ENCODE measurements around the gene SYNGR4. TPM values are rescaled to one million over a fixed set of nuclear protein-coding genes. Genes with fewer than 3 reads are reported as not detected.

The SYNGR4 gene
- total RNA-seq, 1 experiment from 2014 or later, result 0.49 TPM

GRCh38 chr19:48365602-48366001 is 1.4 kb downstream of the SYNGR4 start:
- H3K9ac ChIP-seq (ENCODE audit: low read length), result no peak overlapping the region
- CTCF ChIA-PET, result no interaction called here
- intact Hi-C loops (cut with micrococcal nuclease), result no loop called here
- H3K4me1 ChIP-seq (ENCODE audit: control insufficient read depth in 1 of 2, insufficient read depth in 2 of 2, low read length in 2 of 2), result peaks cover 5 to 24% of the 10 kb centered on the region in 2 experiments
- H3K4me2 ChIP-seq (ENCODE audit: low read length), result no peak overlapping the region
- no peak for ATAC-seq
- H3K9me3 ChIP-seq (ENCODE audit: control insufficient read depth in 1 of 2, insufficient read depth in 1 of 2, low read depth in 1 of 2, low read length in 2 of 2), result no peaks in the 10 kb centered on the region
- H3K27ac ChIP-seq (ENCODE audit: low read depth, low read length), result no peak overlapping the region
- H3K79me2 ChIP-seq (ENCODE audit: insufficient read depth, low read length), result no peaks in the 10 kb centered on the region
- RAD21 ChIA-PET (ENCODE audit: low non-redundant PET in 1 of 2, low total read pairs in 2 of 2, uncharacterized antibody in 2 of 2, unreplicated experiment in 2 of 2), result no interaction called here
- no peak overlapping the region for H2AFZ ChIP-seq (ENCODE audit: low read depth, low read length, poor library complexity, severe bottlenecking)
- no peaks in the 10 kb centered on the region for H3K9me2 ChIP-seq (ENCODE audit: insufficient read depth)
- no peak for DNase-seq (ENCODE audit: low read depth, low spot score)
- no peak for TF ChIP-seq SRF (IDR thresholded peaks at IDR 0.05; ENCODE audit: low read depth)
- no peak for TF ChIP-seq CTCF (IDR thresholded peaks at IDR 0.05 in 2 of 3, conservative IDR thresholded peaks at IDR 0.05 in 1 of 3; ENCODE audit: borderline replicate concordance in 1 of 3, insufficient read depth in 1 of 3, low read depth in 2 of 3, low read length in 2 of 3)
- TF ChIP-seq TCF7L2 (IDR thresholded peaks at IDR 0.05; ENCODE audit: borderline replicate concordance, extremely low read depth, insufficient read depth, insufficient read length), result no peak
- TF ChIP-seq ELF1 (IDR thresholded peaks at IDR 0.05; ENCODE audit: borderline replicate concordance, low read depth), result no peak
- no peak for TF ChIP-seq EZH2 (IDR thresholded peaks at IDR 0.05)
- TF ChIP-seq FOSL1 (IDR thresholded peaks at IDR 0.05; ENCODE audit: low read depth), result no peak
- TF ChIP-seq ZFX (IDR thresholded peaks at IDR 0.05), result no peak
- no peak for TF ChIP-seq MAX (IDR thresholded peaks at IDR 0.05)
- H4K20me1 ChIP-seq (ENCODE audit: insufficient read depth), result no peaks in the 10 kb centered on the region
- BruUV-seq (replicated peaks), result no TSS peak
- POLR2A ChIA-PET, result no interaction called here
- H3K27me3 ChIP-seq (ENCODE audit: insufficient read depth, low read length), result no peaks in the 10 kb centered on the region
- no peak overlapping the region for H3K4me3 ChIP-seq (replicated peaks in 1 of 2; ENCODE audit: low read depth in 1 of 2, low read length in 2 of 2)
- H3K36me3 ChIP-seq (ENCODE audit: control insufficient read depth in 1 of 2, insufficient read depth in 2 of 2, low read length in 2 of 2), result no peaks in the 10 kb centered on the region

- Histone ChIP-seq H3K9me2 (ENCODE audit: insufficient read depth) (no peaks in the 10 kb centered on the region), H2AFZ (ENCODE audit: low read depth, low read length, poor library complexity, severe bottlenecking) (no peak overlapping the region), H3K27me3 (ENCODE audit: insufficient read depth, low read length) (no peaks in the 10 kb centered on the region), H3K9me3 (ENCODE audit: control insufficient read depth in 1 of 2, insufficient read depth in 1 of 2, low read depth in 1 of 2, low read length in 2 of 2) (no peaks in the 10 kb centered on the region), H3K9ac (ENCODE audit: low read length) (no peak overlapping the region), H3K27ac (ENCODE audit: low read depth, low read length) (no peak overlapping the region), H3K4me3 (replicated peaks in 1 of 2; ENCODE audit: low read depth in 1 of 2, low read length in 2 of 2) (no peak overlapping the region), H3K4me1 (ENCODE audit: control insufficient read depth in 1 of 2, insufficient read depth in 2 of 2, low read length in 2 of 2) (peaks cover 11 to 24% of the 10 kb centered on the region in 2 experiments), H4K20me1 (ENCODE audit: insufficient read depth) (no peaks in the 10 kb centered on the region), H3K36me3 (ENCODE audit: control insufficient read depth in 1 of 2, insufficient read depth in 2 of 2, low read length in 2 of 2) (no peaks in the 10 kb centered on the region), H3K4me2 (ENCODE audit: low read length) (no peak overlapping the region), H3K79me2 (ENCODE audit: insufficient read depth, low read length) (no peaks in the 10 kb centered on the region)
- no TSS peak for BruUV-seq (replicated peaks)
- DNase-seq (ENCODE audit: low read depth, low spot score), result no peak
- intact Hi-C loops (cut with micrococcal nuclease), result no loop called here
- POLR2A ChIA-PET, result no interaction called here
- CTCF ChIA-PET, result interaction anchor here (1.3 kb wide), 1 partner anchor 24 kb away, joined by 3 read pairs; the partner anchor contains the start of gene KDELR1
- RAD21 ChIA-PET (ENCODE audit: low non-redundant PET in 1 of 2, low total read pairs in 2 of 2, uncharacterized antibody in 2 of 2, unreplicated experiment in 2 of 2), result no interaction called here
- TF ChIP-seq POLR2A (IDR thresholded peaks at IDR 0.05; ENCODE audit: borderline replicate concordance, extremely low read depth, insufficient read depth, insufficient read length), result no peak
- no peak for TF ChIP-seq ELF1 (IDR thresholded peaks at IDR 0.05; ENCODE audit: borderline replicate concordance, low read depth)
- no peak for TF ChIP-seq CBX3 (IDR thresholded peaks at IDR 0.05; ENCODE audit: low read depth)
- no peak for TF ChIP-seq SRF (IDR thresholded peaks at IDR 0.05; ENCODE audit: low read depth)
- no peak for TF ChIP-seq EGR1 (IDR thresholded peaks at IDR 0.05; ENCODE audit: low read depth)
- TF ChIP-seq ZBTB33 (IDR thresholded peaks at IDR 0.05; ENCODE audit: extremely low read depth, insufficient replicate concordance, low read length), result no peak
- TF ChIP-seq POLR2AphosphoS5 (IDR thresholded peaks at IDR 0.05; ENCODE audit: low read depth, low read length), result no peak
- no peak for TF ChIP-seq JUND (IDR thresholded peaks at IDR 0.05)
- TF ChIP-seq EZH2phosphoT487 (IDR thresholded peaks at IDR 0.05; ENCODE audit: borderline replicate concordance), result no peak
- TF ChIP-seq SP1 (IDR thresholded peaks at IDR 0.05; ENCODE audit: low read depth), result no peak
- no peak for TF ChIP-seq RAD21 (IDR thresholded peaks at IDR 0.05; ENCODE audit: low read depth)
- no peak for TF ChIP-seq ZNF274 (IDR thresholded peaks at IDR 0.05; ENCODE audit: low read depth, low read length)
- no peak for TF ChIP-seq FOSL1 (IDR thresholded peaks at IDR 0.05; ENCODE audit: low read depth)
- no peak for TF ChIP-seq EZH2 (IDR thresholded peaks at IDR 0.05)
- TF ChIP-seq SIN3A (IDR thresholded peaks at IDR 0.05; ENCODE audit: low read depth), result no peak
- no peak for ATAC-seq
Observed at GRCh38 chr19:48367855-48368254, 3.7 kb downstream of the SYNGR4 start.
